Ovary (tissue), 3 donors: ENCODE data around the gene FARSB.

Experiments used
- CTCF ChIP-seq, 3 donors: fragments of 450-650 bp in 2 of 3; fragments of 200-600 bp in 1 of 3; IDR thresholded peaks; one replicate each; pipeline versions ENCODE4 v1.5.1 to v1.8.0; 2016 to 2022; ENCODE audit warnings: antibody characterized with exemption in 3 of 3, mild to moderate bottlenecking in 1 of 3
- POLR2A ChIP-seq: fragments of 450-650 bp; IDR thresholded peaks from one replicate; pipeline ENCODE4 v1.6.1; 2017; ENCODE audit warnings: antibody characterized with exemption, mild to moderate bottlenecking, moderate library complexity
- donor health status: DM: no; HTN: no; CAD: no.

- TF ChIP-seq CTCF (IDR thresholded peaks at IDR 0.05) (no peak), POLR2A (no peak)
Observed at GRCh38 chr2:222646008-222646407, 9.9 kb downstream of the FARSB start.
